ENCODE data around the gene SPATA31C1.
"Not testable (repeated sequence)": the region's sequence is repeated elsewhere in the genome, so short reads cannot be mapped to it uniquely, and the experiment has no call there.

SPATA31C1 gene

GRCh38 chr9:87938336-87938735, 20.6 kb downstream of the SPATA31C1 start:
- not testable (repeated sequence) for DNase-seq (ENCODE audit: low spot score)

- DNase-seq (ENCODE audit: low spot score) = not testable (repeated sequence)
Observed at GRCh38 chr9:87939096-87939495, 21.3 kb downstream of the SPATA31C1 start.

GRCh38 chr9:87944096-87944495, 26.3 kb downstream of the SPATA31C1 start:
- DNase-seq (ENCODE audit: low spot score) = no peak

- no peak for DNase-seq (ENCODE audit: low spot score)
Observed at GRCh38 chr9:87944682-87945081, 26.9 kb downstream of the SPATA31C1 start.

- no peak for DNase-seq (ENCODE audit: low spot score)
Observed at GRCh38 chr9:87950296-87950695, 32.5 kb downstream of the SPATA31C1 start.

- DNase-seq (ENCODE audit: low spot score) = no peak
Observed at GRCh38 chr9:87950765-87951488, 33.2 kb downstream of the SPATA31C1 start.

- DNase-seq (ENCODE audit: low spot score) = no peak
Observed at GRCh38 chr9:87954230-87954629, 36.5 kb downstream of the SPATA31C1 start.

- no peak for DNase-seq (ENCODE audit: low spot score)
Observed at GRCh38 chr9:87957839-87958238, 40.1 kb downstream of the SPATA31C1 start.

GRCh38 chr9:87958591-87958990, 40.8 kb downstream of the SPATA31C1 start:
- DNase-seq (ENCODE audit: low spot score) = no peak

- DNase-seq (ENCODE audit: low spot score) = no peak
Observed at GRCh38 chr9:87959916-87960581, 42.3 kb downstream of the SPATA31C1 start.

- DNase-seq (ENCODE audit: low spot score) = no peak
Observed at GRCh38 chr9:87963770-87964169, 46.0 kb downstream of the SPATA31C1 start.

GRCh38 chr9:87964826-87965225, 47.1 kb downstream of the SPATA31C1 start:
- DNase-seq (ENCODE audit: low spot score) = no peak

GRCh38 chr9:87968155-87968554, 50.4 kb downstream of the SPATA31C1 start:
- no peak for DNase-seq (ENCODE audit: low spot score)

- no peak for DNase-seq (ENCODE audit: low spot score)
Observed at GRCh38 chr9:87970602-87971001, 52.8 kb downstream of the SPATA31C1 start.

- DNase-seq (ENCODE audit: low spot score) = no peak
Observed at GRCh38 chr9:87973122-87973521, 55.4 kb downstream of the SPATA31C1 start.
